ENCODE data around the gene AQP4.

AQP4 gene

GRCh38 chr18:26893996-26894395 is 28.5 kb upstream of the AQP4 start:
- Histone ChIP-seq H3K9me3 (ENCODE audit: control insufficient read depth, insufficient read depth, low read depth, low read length) (no peaks in the 10 kb centered on the region), H3K27ac (ENCODE audit: extremely low read depth, low read depth, low read length) (no peak overlapping the region), H3K4me3 (ENCODE audit: low read depth, low read length) (no peak overlapping the region), H3K4me1 (ENCODE audit: control insufficient read depth, insufficient read depth, low read length) (no peaks in the 10 kb centered on the region), H3K36me3 (ENCODE audit: control insufficient read depth in 2 of 2, insufficient read depth in 1 of 2, low read length in 2 of 2) (no peaks in the 10 kb centered on the region)
- TF ChIP-seq SP7 (tag by site-specific recombination; IDR thresholded peaks at IDR 0.05) (no peak), ZNF600 (tag by site-specific recombination; IDR thresholded peaks at IDR 0.05) (no peak), ZNF677 (tag by site-specific recombination; IDR thresholded peaks at IDR 0.05) (no peak), YY1 (tag by site-specific recombination; IDR thresholded peaks at IDR 0.05) (no peak), ZBTB6 (tag by site-specific recombination; IDR thresholded peaks at IDR 0.05) (no peak), ZNF660 (tag by site-specific recombination; IDR thresholded peaks at IDR 0.05) (no peak), ZNF623 (tag by site-specific recombination; IDR thresholded peaks at IDR 0.05) (no peak), ZNF514 (tag by site-specific recombination; IDR thresholded peaks at IDR 0.05) (no peak), ZNF394 (tag by site-specific recombination; IDR thresholded peaks at IDR 0.05; ENCODE audit: borderline replicate concordance) (no peak), ZIC2 (tag by site-specific recombination; IDR thresholded peaks at IDR 0.05) (no peak), ZNF544 (tag by site-specific recombination; IDR thresholded peaks at IDR 0.05) (no peak)
- ChIA-PET POLR2A (no interaction called here), CTCF (no interaction called here)

- Histone ChIP-seq H3K27ac (ENCODE audit: extremely low read depth, low read depth, low read length) (no peak overlapping the region), H3K9me3 (ENCODE audit: control insufficient read depth, insufficient read depth, low read depth, low read length) (no peaks in the 10 kb centered on the region), H3K4me3 (ENCODE audit: low read depth, low read length) (no peak overlapping the region), H3K36me3 (ENCODE audit: control insufficient read depth in 2 of 2, insufficient read depth in 1 of 2, low read length in 2 of 2) (no peaks in the 10 kb centered on the region), H3K4me1 (ENCODE audit: control insufficient read depth, insufficient read depth, low read length) (no peaks in the 10 kb centered on the region)
- POLR2A ChIA-PET: no interaction called here
- CTCF ChIA-PET: no interaction called here
- TF ChIP-seq ZNF561 (tag by site-specific recombination; IDR thresholded peaks at IDR 0.05; ENCODE audit: borderline replicate concordance): no peak
- TF ChIP-seq YY1 (tag by site-specific recombination; IDR thresholded peaks at IDR 0.05): no peak
- TF ChIP-seq ZNF26 (tag by site-specific recombination; IDR thresholded peaks at IDR 0.05): no peak
- peak; percentile 49; the same call in 1 of the 2 replicates for TF ChIP-seq BCL11B (tag by site-specific recombination; IDR thresholded peaks at IDR 0.05; ENCODE audit: low read depth)
- TF ChIP-seq SP2 (tag by site-specific recombination; IDR thresholded peaks at IDR 0.05): no peak
- TF ChIP-seq ZNF280C (tag by site-specific recombination; IDR thresholded peaks at IDR 0.05): no peak
- no peak for TF ChIP-seq ZSCAN23 (tag by site-specific recombination; IDR thresholded peaks at IDR 0.05)
Observed at GRCh38 chr18:26888259-26888658, 22.8 kb upstream of the AQP4 start.

- Histone ChIP-seq H3K36me3 (ENCODE audit: control insufficient read depth in 2 of 2, insufficient read depth in 1 of 2, low read length in 2 of 2) (no peaks in the 10 kb centered on the region), H3K4me1 (ENCODE audit: control insufficient read depth, insufficient read depth, low read length) (no peaks in the 10 kb centered on the region), H3K9me3 (ENCODE audit: control insufficient read depth, insufficient read depth, low read depth, low read length) (no peaks in the 10 kb centered on the region), H3K4me3 (ENCODE audit: low read depth, low read length) (no peak overlapping the region), H3K27ac (ENCODE audit: extremely low read depth, low read depth, low read length) (no peak overlapping the region)
- CTCF ChIA-PET: no interaction called here
- POLR2A ChIA-PET: no interaction called here
- TF ChIP-seq ZBTB17 (tag by site-specific recombination; IDR thresholded peaks at IDR 0.05) (no peak), SP7 (tag by site-specific recombination; IDR thresholded peaks at IDR 0.05) (peak; percentile 81)
Observed at GRCh38 chr18:26875040-26875654, 9.6 kb upstream of the AQP4 start.
